Astrocyte of the cerebellum (primary cell): ENCODE results near the gene EI24.

Experiments used
- DNase-seq: peaks from one replicate; pipeline ENCODE4 v3.0.0-alpha.2; 2011; ENCODE audit warnings: low read depth
- H3K4me3 ChIP-seq: 2 replicates; pipeline ENCODE4 v1.5.1; 2011; ENCODE audit warnings: mild to moderate bottlenecking, low read depth, low read length, moderate library complexity
- CTCF ChIP-seq: IDR thresholded peaks from 2 replicates; pipeline ENCODE4 v1.5.1; 2012; ENCODE audit warnings: low read length, low read depth, moderate library complexity, mild to moderate bottlenecking; ENCODE audit errors: missing control alignments
- in situ Hi-C: cut with HindIII; loops from 2 replicates; pipeline ENCODE4 v1.10.0; 2017; ENCODE audit warnings: low sequenced_read_pairs

Gene EI24

GRCh38 chr11:125578783-125579182 lies 9.5 kb downstream of the EI24 start:
- in situ Hi-C loops = no loop called here
- no peak for TF ChIP-seq CTCF
- no peak overlapping the region for H3K4me3 ChIP-seq
- no peak for DNase-seq

GRCh38 chr11:125579811-125580210 lies 10.5 kb downstream of the EI24 start:
- no peak for TF ChIP-seq CTCF
- DNase-seq = no peak
- in situ Hi-C loops = no loop called here
- no peak overlapping the region for H3K4me3 ChIP-seq

DNA sequence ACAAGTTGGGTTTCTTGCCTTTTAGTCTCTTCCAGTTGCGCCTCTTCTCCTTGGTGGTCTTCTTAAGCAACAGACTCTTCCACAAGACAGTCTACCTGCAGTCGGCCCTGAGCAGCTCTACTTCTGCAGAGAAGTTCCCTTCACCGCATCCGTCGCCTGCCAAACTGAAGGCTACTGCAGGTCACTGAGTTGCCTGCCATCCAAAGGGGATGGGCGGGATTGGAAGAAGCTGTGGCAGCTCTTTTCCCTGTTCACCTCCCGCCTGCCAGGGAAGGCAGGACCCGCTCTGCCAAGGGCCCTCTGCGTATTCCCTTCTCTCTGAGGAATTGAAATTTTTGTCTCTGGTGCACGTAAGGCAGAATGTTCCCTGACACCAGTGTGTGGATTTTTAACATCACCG lies 14.2 kb downstream of the EI24 start:
- DNase-seq = no peak
- in situ Hi-C loops = no loop called here
- TF ChIP-seq CTCF = no peak
- no peak overlapping the region for H3K4me3 ChIP-seq

DNA sequence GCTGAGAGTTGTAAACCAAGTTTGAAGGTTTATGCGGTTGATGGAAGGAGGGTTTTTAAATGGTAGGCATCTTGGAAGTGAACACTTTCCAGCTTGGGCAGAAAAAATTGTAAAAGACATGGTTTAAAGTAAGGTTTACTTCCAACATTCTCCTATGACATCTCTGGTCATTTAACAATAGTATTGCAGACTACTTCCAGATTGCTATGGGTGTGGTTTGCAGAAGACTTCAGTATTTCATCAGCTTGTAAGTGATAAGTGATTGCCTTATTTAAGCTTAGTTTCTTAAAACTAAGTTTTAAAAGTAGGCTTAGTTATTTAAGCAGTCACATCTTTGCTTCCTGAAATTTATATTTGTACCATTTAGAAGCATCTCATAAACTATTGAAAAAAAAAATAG lies 16.2 kb downstream of the EI24 start:
- H3K4me3 ChIP-seq = no peak overlapping the region
- no peak for DNase-seq
- in situ Hi-C loops = no loop called here
- TF ChIP-seq CTCF = no peak

GRCh38 chr11:125586623-125587022 lies 17.3 kb downstream of the EI24 start:
- in situ Hi-C loops = no loop called here
- no peak overlapping the region for H3K4me3 ChIP-seq
- TF ChIP-seq CTCF = no peak

GRCh38 chr11:125587480-125587879 lies 18.2 kb downstream of the EI24 start:
- DNase-seq = no peak
- no peak overlapping the region for H3K4me3 ChIP-seq
- TF ChIP-seq CTCF = no peak
- in situ Hi-C loops = no loop called here

More at GRCh38 chr11:125586623-125587022, 17.3 kb downstream of the EI24 start:
- no peak for DNase-seq

DNA sequence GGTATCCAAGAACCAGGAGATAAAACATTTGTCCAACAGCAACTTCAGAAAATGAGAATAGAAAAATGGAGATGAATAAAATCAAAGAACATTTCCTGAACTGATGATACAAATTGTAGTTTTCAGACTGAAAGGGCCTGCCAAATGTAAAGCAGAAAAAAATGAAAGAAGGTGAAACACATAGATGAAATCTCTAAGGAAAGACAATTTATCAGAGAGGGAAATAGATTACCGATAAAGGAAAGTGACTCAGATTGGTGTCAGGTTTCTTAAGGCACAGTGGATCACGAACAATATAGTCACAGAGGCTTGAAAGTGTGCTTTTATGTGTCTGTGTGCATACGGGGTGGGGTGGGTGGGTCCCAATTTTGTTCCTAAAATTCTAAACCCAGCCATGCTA lies 19.2 kb downstream of the EI24 start:
- DNase-seq = no peak
- in situ Hi-C loops = no loop called here

More for the DNA sequence above, 19.2 kb downstream of the EI24 start:
- no peak overlapping the region for H3K4me3 ChIP-seq
- no peak for TF ChIP-seq CTCF
